ENCODE data around the gene ZNF385D.

ZNF385D gene

DNA sequence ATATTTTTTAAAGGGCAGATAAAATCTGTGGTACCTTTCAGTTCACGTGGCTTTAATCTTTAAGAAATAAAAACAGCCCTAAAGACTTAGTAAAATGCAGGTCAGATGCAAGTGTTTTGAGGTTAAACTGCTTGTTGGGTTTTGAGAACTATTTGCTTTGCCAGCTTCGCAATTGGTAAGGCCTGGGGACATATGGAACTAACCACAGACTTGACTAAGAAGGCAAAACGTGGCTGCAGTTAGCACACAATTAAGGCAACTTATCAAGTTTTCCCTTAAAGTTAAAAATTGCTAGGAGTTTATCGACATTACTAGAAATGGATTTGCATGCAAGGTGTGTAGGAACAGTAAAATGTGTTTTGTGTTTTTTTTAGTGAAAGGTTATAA is 206.9 kb downstream of the ZNF385D start:
- in situ Hi-C loops (cut with MboI; ENCODE audit: low pct_unique_long_range_greater_than_20kb, low sequenced_read_pairs, unreplicated experiment) = no loop called here
- DNase-seq (ENCODE audit: low spot score) = no peak
- TF ChIP-seq, protein P1, sequence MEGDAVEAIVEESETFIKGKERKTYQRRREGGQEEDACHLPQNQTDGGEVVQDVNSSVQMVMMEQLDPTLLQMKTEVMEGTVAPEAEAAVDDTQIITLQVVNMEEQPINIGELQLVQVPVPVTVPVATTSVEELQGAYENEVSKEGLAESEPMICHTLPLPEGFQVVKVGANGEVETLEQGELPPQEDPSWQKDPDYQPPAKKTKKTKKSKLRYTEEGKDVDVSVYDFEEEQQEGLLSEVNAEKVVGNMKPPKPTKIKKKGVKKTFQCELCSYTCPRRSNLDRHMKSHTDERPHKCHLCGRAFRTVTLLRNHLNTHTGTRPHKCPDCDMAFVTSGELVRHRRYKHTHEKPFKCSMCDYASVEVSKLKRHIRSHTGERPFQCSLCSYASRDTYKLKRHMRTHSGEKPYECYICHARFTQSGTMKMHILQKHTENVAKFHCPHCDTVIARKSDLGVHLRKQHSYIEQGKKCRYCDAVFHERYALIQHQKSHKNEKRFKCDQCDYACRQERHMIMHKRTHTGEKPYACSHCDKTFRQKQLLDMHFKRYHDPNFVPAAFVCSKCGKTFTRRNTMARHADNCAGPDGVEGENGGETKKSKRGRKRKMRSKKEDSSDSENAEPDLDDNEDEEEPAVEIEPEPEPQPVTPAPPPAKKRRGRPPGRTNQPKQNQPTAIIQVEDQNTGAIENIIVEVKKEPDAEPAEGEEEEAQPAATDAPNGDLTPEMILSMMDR (IDR thresholded peaks at IDR 0.05; ENCODE audit: extremely low read depth, insufficient read depth, missing control alignments) = no peak

DNA sequence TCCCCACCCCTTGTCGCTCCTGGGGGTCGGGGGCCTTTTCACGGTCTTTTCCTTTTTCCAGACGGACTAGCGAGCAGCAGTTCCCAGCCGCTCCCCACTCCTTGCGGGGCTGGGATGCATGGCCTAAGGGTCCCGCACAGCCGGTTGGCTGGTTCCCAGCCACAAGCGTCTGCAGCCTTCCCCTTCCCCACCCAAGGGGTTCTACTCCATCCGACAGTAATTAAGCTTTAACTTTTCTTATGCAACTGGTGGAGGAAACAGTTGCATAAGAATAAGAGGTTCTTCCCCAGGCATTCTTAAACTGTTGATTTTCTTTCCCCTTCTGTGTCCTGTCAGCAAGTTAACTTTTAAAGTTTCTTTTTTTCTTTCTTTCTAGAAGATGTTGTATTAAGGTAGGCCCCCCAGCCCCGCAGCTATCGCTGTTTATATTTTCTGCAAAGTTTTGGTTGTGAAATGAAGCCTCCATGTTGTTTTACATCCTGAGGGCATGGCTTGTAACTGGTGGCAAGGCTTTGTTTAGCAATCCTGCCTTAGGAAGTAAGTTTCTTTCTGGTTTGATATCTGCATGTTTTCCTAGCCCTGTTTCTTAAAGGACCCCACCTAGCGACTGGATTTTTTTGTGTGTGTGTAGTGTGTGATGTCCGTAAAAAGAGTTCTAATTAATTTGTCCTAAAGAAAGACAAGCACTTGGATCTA is 207.5 kb downstream of the ZNF385D start:
- TF ChIP-seq, protein P1 (IDR thresholded peaks at IDR 0.05; ENCODE audit: extremely low read depth, insufficient read depth, missing control alignments) = no peak
- in situ Hi-C loops (cut with MboI; ENCODE audit: low pct_unique_long_range_greater_than_20kb, low sequenced_read_pairs, unreplicated experiment) = no loop called here
- DNase-seq (ENCODE audit: low spot score) = no peak

- TF ChIP-seq, protein P1 (IDR thresholded peaks at IDR 0.05; ENCODE audit: extremely low read depth, insufficient read depth, missing control alignments) = no peak
- in situ Hi-C loops (cut with MboI; ENCODE audit: low pct_unique_long_range_greater_than_20kb, low sequenced_read_pairs, unreplicated experiment) = no loop called here
- no peak for DNase-seq (ENCODE audit: low spot score)
Observed at GRCh38 chr3:21542656-21543379, 208.2 kb downstream of the ZNF385D start.

DNA sequence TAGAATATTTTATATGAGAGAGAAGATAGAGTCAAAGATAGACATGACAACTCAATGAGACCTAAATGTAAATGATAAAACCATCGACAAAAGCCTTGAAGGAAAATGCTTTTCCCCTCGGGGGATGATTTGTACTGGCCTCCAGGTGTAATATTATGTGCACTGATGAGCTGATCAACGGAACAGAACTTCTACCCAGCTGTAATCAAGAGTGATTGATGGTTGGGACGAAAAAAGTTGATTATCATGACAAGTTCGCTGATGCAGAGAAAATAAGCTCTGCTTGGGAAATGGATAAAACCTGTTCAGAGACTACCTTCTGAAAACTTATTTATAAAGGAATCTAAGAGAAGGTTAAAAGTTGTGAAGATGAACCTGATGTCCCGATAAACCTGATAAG is 210.7 kb downstream of the ZNF385D start:
- in situ Hi-C loops (cut with MboI; ENCODE audit: low pct_unique_long_range_greater_than_20kb, low sequenced_read_pairs, unreplicated experiment) = no loop called here
- no peak for DNase-seq (ENCODE audit: low spot score)
- TF ChIP-seq, protein P1 (IDR thresholded peaks at IDR 0.05; ENCODE audit: extremely low read depth, insufficient read depth, missing control alignments) = no peak

- in situ Hi-C loops (cut with MboI; ENCODE audit: low pct_unique_long_range_greater_than_20kb, low sequenced_read_pairs, unreplicated experiment) = no loop called here
- DNase-seq (ENCODE audit: low spot score) = no peak
- TF ChIP-seq, protein P1 (IDR thresholded peaks at IDR 0.05; ENCODE audit: extremely low read depth, insufficient read depth, missing control alignments) = no peak
Observed at GRCh38 chr3:21534462-21534861, 216.5 kb downstream of the ZNF385D start.

DNA sequence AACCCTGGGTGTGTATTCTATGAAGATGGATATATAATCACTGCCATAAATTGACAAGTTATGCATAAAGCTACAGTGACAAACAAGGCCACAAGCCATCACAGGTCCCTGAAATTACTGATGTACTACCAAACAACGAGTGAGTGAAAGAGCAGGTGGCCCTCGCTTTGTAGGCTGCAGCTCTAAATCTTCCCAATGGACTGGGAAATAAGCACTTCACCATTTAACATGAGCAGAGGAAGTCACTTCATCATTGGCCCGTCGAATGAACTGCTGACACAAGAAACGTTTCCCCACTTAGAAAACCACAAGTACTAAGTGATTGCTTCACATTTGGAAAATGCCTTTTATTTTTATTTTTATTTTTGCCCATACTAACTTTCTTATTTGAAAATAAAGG is 218.0 kb downstream of the ZNF385D start:
- in situ Hi-C loops (cut with MboI; ENCODE audit: low pct_unique_long_range_greater_than_20kb, low sequenced_read_pairs, unreplicated experiment) = no loop called here
- TF ChIP-seq, protein P1 (IDR thresholded peaks at IDR 0.05; ENCODE audit: extremely low read depth, insufficient read depth, missing control alignments) = no peak
- no peak for DNase-seq (ENCODE audit: low spot score)

Data from GM13977 (cell line).